Urinary bladder (tissue), 4 donors: ENCODE measurements around the gene LGMN. TPM values are rescaled to one million over a fixed set of nuclear protein-coding genes. Genes with fewer than 3 reads are reported as not detected.

Experiments
- DNase-seq: peaks from one replicate; pipeline ENCODE4 v3.0.0-alpha.2; 2015; ENCODE audit errors: extremely low spot score
- H3K27ac ChIP-seq: one replicate; pipeline ENCODE4 v1.5.1; 2013; ENCODE audit warnings: low read depth, mild to moderate bottlenecking, moderate library complexity
- H3K36me3 ChIP-seq: one replicate; pipeline ENCODE4 v1.6.1; 2013; ENCODE audit warnings: mild to moderate bottlenecking, moderate library complexity; ENCODE audit not compliant: insufficient read depth
- H3K4me1 ChIP-seq: one replicate; pipeline ENCODE4 v1.6.1; 2013; ENCODE audit warnings: mild to moderate bottlenecking, moderate library complexity; ENCODE audit not compliant: insufficient read depth
- H3K4me3 ChIP-seq: one replicate; pipeline ENCODE4 v1.5.1; 2013; ENCODE audit warnings: low read depth, low read length
- WGBS: extraction: QIAGEN DNeasy Blood & Tissue Kit; methylation state at CpG from one replicate; pipeline ENCODE4 v1.1.7; 2013; 5-methylcytosine and 5-hydroxymethylcytosine counted together
- polyA plus RNA-seq: library from polyadenylated mRNA; stranded (reverse); fragments of 200-250 nt; gene quantifications from one replicate; pipeline ENCODE4 v1.2.3, GENCODE V29; 2013
- total RNA-seq: library from RNA; depleted of rRNA; stranded (reverse); fragments of >200 nt; gene quantifications from one replicate; pipeline ENCODE4 v1.2.3, GENCODE V29; 2014
- donor health status: healthy with polysubstance abuse.
- donor health status: healthy.

The LGMN gene
- total and polyA plus RNA-seq, 2 donors, result 76.5 to 131 TPM

DNA sequence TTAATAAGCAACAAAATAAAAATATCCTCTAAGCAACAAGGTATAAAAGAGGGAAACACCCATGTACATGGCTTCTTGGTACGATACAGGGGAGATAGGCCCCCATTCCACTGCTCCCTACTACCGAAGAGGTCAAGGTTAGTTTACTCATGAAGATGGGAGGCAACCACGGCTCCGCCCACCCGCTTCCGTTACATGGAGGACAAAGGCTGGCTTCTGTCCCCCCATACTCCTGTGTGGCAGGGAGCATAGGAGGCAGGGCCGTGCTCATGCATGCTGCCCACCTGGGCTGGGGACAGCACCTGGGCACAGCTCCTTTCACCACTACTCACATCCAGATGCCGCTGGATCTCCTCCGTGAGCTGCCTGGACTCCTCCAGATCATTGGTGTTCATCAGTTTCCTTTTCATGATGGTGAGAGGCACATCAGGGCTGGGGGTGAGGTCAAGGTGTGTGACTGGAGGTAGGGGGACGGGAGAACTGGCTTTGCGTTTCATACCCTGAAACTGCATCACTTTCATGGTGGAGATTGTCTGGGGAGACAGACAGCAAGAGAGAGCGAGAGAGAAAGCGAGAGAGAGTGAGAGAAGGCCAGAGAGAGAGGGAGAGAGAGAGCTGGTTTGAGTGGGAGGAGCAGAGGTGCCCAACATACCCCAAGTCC is 39.0 kb downstream of the LGMN start:
- 95% methylated on average over 13 of the region's 13 CpGs for WGBS
- Histone ChIP-seq H3K4me3 (no peak overlapping the region), H3K27ac (no peak overlapping the region), H3K36me3 (no peaks in the 10 kb centered on the region), H3K4me1 (no peaks in the 10 kb centered on the region)
- no peak for DNase-seq

DNA sequence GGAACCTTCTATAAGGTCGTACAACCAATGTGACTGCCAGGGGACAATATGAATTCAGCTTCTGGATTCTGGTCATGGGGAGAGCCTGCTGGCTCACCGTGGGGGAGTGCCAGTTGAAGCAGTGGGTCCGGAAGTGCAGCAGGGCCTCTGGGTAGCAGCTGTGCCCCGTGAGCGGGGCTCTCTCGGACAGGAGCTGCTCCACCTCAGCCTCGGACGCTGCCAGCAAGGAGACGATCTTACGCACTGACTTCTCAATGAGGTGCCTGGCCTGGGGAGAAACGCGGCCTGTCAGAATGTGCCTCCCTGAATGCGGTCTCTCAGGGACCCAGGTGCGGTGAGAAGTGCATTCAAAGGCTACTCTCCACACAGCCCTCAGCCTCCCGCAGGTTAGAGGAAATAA is 42.0 kb downstream of the LGMN start:
- no peaks in the 10 kb centered on the region for H3K36me3 ChIP-seq
- DNase-seq, result no peak
- no peak overlapping the region for H3K4me3 ChIP-seq
- H3K27ac ChIP-seq, result no peak overlapping the region
- H3K4me1 ChIP-seq, result no peaks in the 10 kb centered on the region
- WGBS, result 93% methylated on average over 15 of the region's 15 CpGs

DNA sequence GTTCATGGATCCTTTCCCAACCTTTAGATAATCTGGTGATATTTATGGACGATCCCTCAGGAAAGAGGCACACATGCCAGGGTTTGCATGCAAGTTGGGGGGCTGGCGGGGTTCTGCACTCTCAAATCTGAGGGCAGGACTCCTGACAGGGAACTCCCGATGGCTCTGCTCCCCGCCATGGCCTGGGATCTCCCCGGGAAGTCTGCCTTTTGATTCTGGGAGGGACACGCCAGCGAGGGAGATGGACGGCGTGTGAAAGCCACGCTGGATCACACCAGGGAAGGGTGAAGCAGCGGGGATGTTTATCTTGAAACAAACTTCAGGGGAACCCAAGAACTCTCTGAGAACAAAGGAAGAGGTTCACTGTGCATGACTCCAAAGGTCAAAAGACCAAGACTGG is 43.6 kb downstream of the LGMN start:
- Histone ChIP-seq H3K4me1 (no peaks in the 10 kb centered on the region), H3K4me3 (no peak overlapping the region), H3K36me3 (no peaks in the 10 kb centered on the region), H3K27ac (no peak overlapping the region)
- 93% methylated on average over 11 of the region's 11 CpGs for WGBS
- DNase-seq, result no peak

DNA sequence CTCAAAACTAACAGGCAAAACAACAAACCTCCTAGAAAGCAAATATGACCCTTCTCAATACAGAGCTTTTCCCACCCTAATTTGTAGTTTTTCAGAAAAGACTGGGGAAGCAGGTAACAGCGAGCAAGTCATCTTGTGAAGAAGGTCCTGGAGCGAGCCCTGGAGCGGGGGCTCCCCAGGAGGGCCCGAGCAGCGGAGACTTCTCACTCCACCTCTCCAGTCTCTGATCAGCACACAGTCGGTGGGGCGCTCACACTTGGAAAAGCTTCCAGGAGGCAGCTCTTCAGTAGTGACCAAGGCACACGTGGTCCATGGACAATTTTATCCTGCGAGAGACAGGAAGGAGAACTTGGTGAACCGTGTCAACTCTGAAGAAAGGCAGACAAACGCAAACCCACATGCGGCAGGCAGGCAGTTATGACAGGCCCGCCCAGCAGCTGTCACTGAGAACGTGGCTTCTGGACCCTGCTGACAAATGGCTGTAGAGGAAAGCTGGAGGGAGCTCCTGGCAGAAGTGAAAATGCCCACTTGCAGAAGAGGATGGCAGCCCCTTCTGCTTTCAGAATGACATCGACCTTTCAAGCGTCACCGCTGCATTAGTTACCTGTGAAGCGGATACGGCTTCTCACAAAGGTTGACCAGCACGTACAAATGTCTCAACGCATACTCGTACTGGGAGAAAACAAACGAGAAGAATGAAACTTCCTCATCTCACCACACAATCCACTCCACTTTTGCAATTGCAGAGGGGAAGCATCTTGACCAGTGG is 44.2 kb downstream of the LGMN start:
- Histone ChIP-seq H3K27ac (no peak overlapping the region), H3K4me1 (no peaks in the 10 kb centered on the region), H3K36me3 (no peaks in the 10 kb centered on the region), H3K4me3 (no peak overlapping the region)
- 85% methylated on average over 23 of the region's 23 CpGs for WGBS
- DNase-seq, result no peak

DNA sequence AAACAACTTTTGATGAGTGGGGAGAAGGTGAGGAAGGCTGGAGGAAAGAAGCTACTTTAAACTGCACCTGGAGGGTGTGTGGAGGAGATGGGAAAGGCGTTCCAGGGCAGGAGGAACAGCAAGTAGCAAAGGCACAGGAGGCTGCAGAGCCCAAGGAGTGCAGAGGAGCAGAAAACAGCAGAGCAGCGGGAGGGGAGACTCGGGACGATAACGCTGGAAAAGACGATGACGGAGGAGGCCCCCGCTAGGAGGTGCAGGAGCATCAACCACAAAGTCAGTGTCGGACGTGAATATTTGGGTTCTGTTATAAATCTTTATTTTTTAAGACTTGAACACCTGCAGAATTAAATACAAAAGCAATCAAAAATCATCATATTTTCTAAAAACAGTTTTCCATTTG is 44.9 kb downstream of the LGMN start:
- H3K4me3 ChIP-seq, result no peak overlapping the region
- no peak for DNase-seq
- WGBS, result 94% methylated on average over 10 of the region's 10 CpGs
- no peaks in the 10 kb centered on the region for H3K36me3 ChIP-seq
- no peak overlapping the region for H3K27ac ChIP-seq
- H3K4me1 ChIP-seq, result no peaks in the 10 kb centered on the region

DNA sequence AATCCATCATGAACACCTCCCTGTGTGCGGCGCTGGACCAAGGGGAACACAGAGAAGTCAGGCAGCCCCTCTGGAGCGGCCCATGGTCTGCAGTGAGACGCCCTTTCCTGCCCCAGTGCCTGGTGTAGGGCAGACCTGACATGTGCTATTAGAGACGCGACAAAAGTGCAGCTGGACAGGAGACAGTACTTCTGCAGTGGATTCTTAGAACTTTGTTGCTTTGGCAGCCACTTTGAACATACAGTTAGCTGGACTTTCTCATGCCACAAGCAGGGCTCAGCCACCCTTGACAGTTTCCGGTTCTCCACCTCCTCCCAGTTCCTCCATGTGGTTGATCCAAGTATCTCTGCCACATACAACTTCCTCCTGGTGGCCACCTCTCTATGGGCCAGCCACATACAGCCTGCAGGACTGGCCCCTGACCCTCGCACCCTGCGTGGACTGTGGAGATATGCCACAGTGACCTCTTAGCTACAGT is 45.9 kb downstream of the LGMN start:
- H3K4me3 ChIP-seq, result no peak overlapping the region
- DNase-seq, result no peak
- no peak overlapping the region for H3K27ac ChIP-seq
- no peaks in the 10 kb centered on the region for H3K4me1 ChIP-seq
- WGBS, result 85% methylated on average over 9 of the region's 9 CpGs
- H3K36me3 ChIP-seq, result no peaks in the 10 kb centered on the region

DNA sequence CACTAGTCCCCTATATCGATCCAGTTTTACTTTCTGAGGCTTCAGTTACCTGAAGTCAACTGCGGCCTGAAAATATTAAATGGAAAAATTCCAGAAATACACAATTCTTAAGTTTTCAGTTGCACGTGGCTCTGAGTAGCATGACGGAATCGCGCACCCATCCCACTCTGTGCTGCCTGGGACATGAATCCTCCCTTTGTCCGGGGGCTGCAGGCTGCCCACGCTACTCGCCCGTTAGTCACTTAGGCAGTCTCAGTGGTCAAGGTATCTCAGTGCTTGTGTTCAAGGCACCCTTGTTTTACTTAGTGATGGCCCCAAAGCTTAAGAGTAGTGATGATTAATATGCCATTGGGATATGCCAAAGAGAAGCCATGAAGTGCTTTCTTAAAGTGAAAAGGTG is 46.6 kb downstream of the LGMN start:
- Histone ChIP-seq H3K36me3 (no peaks in the 10 kb centered on the region), H3K4me3 (no peak overlapping the region), H3K4me1 (no peaks in the 10 kb centered on the region), H3K27ac (no peak overlapping the region)
- 91% methylated on average over 10 of the region's 10 CpGs for WGBS
- DNase-seq, result no peak

DNA sequence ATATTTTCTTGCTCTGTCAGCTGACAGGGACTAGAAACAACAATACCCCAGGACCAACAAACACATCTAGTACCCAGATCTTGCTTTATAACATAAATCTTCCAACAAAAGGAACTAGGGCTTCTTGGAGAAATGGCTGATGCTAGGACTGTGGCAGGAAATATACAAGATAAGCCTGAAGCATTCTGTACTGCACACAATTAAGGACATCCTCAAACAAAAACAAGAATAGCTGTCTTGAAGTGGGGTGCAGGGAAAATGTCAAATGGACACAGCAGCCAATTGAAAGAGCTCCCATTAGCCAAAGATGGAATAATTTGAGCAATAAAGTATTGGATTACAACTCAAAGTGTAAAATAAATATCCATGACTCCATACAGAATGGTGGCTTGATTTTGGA is 50.0 kb downstream of the LGMN start:
- no peak overlapping the region for H3K27ac ChIP-seq
- no peaks in the 10 kb centered on the region for H3K36me3 ChIP-seq
- no peak for DNase-seq
- no peaks in the 10 kb centered on the region for H3K4me1 ChIP-seq
- H3K4me3 ChIP-seq, result no peak overlapping the region

DNA sequence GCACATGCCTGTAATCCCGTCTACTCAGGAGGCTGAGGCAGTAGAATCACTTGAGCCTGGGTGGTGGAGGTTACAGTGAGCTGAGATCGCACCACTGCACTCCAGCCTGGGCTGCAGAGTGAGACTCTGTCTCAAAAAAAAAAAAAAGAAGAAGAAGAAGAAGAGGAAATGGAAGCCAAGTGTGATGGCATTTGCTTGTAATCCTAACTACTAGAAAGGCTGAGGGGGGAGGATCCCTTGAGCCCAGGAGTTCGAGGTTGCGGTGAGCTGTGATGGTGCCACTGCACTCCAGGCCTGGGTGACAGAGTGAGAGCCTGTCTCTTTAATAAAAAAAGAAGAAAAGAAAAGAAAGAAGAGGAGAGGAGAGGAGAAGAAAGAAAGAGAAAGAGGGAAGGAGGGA is 52.1 kb downstream of the LGMN start:
- H3K4me3 ChIP-seq, result no peak overlapping the region
- no peaks in the 10 kb centered on the region for H3K36me3 ChIP-seq
- DNase-seq, result no peak
- no peaks in the 10 kb centered on the region for H3K4me1 ChIP-seq
- 78% methylated on average over 4 of the region's 4 CpGs for WGBS
- no peak overlapping the region for H3K27ac ChIP-seq

DNA sequence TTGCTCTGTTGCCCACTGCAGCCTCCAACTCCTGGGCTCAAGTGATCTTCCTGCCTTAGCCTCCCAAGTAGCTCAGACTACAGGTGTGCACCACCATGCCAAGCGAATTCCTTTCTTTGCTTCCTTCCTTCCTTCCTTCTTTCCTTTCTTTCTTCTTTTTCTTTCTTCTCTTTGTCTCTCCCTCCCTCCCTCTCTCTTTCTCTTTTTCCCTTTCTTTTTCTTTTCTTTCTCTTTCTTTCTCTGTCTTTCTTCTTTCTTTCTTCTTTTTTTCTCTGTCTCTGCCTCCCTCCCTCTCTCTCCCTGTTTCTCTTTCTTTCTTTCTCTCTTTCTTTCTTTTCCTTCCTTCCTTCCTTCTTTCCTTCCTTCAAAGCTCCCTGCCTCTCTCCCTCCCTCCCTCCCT is 52.9 kb downstream of the LGMN start:
- no peak overlapping the region for H3K27ac ChIP-seq
- H3K36me3 ChIP-seq, result no peaks in the 10 kb centered on the region
- WGBS, result 100% methylated on average over 1 of the region's 1 CpG
- no peak for DNase-seq
- no peaks in the 10 kb centered on the region for H3K4me1 ChIP-seq
- H3K4me3 ChIP-seq, result no peak overlapping the region

DNA sequence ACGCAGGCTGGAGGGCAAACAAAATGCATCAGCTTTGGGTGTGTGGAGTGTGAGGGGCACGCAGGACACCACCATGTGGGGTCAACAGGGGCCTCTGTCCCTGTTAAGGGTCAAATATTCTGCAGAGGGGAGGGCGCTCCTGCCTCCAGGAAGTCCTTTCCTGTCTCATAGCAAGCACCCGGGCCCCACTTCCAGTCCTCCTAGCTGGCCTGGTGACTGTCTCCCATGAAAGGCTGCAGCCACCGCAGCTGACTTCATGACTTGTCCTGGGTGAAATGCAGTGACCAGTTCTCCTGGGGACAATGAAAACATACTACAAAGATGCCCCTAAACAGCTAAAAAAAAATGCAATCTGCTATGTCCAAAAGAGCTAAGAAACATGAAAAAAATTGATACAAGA is 53.6 kb downstream of the LGMN start:
- WGBS, result 54% methylated on average over 5 of the region's 5 CpGs
- Histone ChIP-seq H3K27ac (no peak overlapping the region), H3K4me1 (no peaks in the 10 kb centered on the region), H3K36me3 (no peaks in the 10 kb centered on the region), H3K4me3 (no peak overlapping the region)
- no peak for DNase-seq

DNA sequence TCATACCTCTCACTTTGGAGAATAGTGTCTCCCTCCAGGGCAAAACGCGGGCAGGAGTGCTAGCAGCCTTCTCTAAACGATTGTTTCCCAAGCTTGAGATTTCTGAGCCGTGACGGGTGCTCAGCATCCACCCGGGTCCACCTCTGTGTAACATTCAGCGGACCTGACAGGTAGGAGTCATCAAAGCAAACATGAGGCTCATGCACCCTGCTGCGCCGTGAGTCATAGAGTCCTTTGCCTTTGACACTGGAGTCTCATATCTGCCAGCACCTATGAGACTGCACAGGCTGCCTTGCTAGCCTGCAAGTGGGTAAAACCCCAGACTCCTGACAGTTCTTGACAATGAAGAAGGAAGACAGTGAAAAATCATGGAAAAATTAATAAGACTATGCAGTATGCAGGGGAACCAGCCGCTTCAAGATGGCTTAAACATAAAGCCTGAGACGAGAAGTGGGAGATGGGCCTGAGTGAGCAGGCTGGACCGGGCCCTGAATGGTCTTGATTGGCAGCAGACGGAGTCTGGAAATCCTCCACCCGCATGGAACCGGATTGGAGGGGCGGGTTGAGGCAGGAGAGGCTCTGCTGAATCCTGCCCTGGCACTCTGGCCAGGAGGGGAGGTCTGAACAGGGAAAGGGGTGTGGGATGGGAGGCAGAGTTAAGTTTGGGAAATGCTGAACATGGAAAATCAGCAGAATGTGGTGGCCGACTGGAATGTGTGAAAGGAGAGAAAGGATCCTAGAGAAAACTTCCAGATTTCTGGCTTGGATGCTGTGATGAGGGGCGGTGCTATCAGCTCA is 54.2 kb downstream of the LGMN start:
- H3K36me3 ChIP-seq, result no peaks in the 10 kb centered on the region
- no peaks in the 10 kb centered on the region for H3K4me1 ChIP-seq
- H3K27ac ChIP-seq, result no peak overlapping the region
- no peak for DNase-seq
- H3K4me3 ChIP-seq, result no peak overlapping the region
- 67% methylated on average over 18 of the region's 18 CpGs for WGBS

DNA sequence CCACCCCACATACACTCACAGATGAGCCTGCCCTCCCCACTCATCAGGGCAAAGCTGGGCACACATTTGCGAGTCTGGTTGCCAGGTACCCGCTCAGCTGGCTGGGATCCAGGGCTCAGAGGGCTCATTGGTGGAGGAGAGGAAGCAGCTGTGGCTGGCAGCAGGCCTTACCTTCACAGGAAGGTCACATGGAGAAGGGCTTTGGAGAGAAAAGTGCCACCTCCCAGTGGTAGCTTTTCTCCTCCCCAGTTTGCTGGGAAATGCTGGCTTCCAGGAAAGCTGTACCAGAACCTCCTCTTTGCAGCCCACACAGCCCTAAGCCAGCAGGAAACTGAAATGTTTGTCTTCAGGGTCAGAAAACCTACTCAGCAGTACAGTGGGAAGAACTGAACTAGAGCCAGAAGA is 55.6 kb downstream of the LGMN start:
- no peaks in the 10 kb centered on the region for H3K36me3 ChIP-seq
- no peak overlapping the region for H3K27ac ChIP-seq
- H3K4me3 ChIP-seq, result no peak overlapping the region
- H3K4me1 ChIP-seq, result no peaks in the 10 kb centered on the region
- WGBS, result 21% methylated on average over 2 of the region's 2 CpGs
- no peak for DNase-seq
